ENCODE data around the gene REST. TPM values are rescaled to one million over a fixed set of nuclear protein-coding genes. Genes with fewer than 3 reads are reported as not detected.
"Not testable (repeated sequence)": the region's sequence is repeated elsewhere in the genome, so short reads cannot be mapped to it uniquely, and the experiment has no call there.

Gene REST
- total RNA-seq, 1 donor from 2014 or later: 25.0 TPM

DNA sequence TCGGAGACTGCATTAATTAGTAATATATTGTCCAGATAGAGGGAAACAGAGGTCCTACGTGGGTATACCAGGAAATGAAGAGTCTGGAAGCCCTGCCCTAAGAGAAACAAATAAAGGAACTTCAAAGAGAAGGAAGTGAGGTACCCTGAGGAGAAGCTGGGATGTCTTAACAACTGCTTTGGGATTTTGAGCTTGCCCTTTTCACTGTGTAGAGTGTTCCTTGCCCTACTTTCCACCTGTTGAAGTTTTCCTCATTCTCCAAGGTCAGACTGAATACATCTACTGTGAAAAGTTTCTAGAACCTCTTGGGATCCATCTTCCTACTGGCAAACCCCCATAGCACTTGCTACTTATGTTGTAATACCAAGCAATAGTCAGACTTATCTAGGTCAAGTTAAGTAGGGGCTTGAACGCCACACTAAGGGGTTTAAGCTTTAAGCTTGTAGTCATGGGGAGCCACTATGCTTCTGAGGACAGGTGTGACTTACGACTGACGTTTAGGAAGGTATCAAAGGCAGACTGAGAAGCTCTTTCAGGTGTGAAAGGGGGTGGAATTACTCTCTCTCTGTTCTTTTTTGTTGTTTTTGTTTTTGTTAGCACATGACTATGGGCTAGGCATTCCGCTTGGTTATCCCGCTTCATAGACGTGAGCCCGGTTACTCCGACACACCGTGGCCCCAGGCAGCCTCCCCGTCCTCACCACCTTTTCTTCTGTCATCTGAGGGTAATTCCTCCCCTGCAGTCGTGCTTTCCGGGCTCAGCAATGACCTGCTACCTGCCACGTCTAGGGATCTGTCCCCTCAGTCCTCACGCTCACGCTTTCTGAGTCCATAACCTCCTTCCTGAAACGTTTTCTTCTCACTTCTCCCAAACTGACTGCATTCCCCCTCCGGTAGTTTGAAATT is 959 bp upstream of the REST start:
- intact Hi-C loops (cut with DNase I): loop anchor here (1.0 to 10.0 kb wide), 3 partner anchors 71 to 472 kb away; partner anchors contain the start of genes NOA1, PAICS and PPAT
- DNase-seq (ENCODE audit: missing footprints) (no peak), ATAC-seq (no peak)

DNA sequence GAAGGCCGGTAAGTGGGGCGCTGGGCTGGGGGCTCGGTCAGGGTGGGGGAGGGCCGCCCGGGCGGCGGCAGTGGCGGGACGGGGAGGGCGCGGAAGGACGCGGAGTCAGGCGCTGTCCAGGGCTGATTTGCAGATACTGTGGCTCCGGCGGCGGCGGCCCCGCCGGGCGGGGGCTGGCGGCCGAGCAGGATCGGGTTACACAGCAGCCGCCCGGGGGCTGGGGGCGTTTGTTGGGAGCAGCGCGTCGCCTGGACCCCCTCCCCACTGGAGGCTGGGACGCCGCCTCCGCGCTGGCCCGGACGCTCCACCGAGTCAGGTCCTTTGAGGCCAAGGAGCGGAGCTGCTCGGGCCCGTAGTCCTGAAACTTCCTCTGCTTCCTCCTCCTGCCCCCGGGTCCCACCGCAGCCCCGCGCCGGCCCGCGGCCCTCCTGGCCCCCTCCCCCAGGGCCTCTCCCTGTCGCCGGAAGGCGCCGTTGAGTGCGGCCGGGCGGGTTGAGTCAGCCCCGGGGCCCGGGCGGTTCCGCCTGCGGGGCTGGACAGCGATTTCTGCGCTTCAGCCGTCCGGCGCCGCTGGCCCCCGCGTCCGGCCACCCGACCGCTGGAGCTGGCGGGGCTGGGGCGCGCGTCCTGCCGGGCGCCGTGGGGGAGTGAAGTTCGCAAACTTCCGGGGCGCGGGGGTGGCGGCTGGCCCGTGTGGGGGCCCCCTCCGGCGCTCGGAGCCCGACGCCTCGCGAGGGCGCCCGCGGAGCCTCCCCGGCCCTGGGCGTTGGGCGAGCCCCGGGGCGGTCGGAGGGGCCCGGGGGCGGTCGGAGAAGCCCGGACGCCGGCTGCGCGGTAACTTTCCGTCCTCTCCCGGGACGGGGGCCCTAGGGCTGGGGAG is 746 bp downstream of the REST start:
- intact Hi-C loops (cut with DNase I): loop anchor here (5.0 to 10.0 kb wide), 2 partner anchors 194 to 474 kb away; partner anchors contain the start of genes PAICS and PPAT
- DNase-seq (ENCODE audit: missing footprints) (peak; percentile 86), ATAC-seq (peak; percentile 79)

DNA sequence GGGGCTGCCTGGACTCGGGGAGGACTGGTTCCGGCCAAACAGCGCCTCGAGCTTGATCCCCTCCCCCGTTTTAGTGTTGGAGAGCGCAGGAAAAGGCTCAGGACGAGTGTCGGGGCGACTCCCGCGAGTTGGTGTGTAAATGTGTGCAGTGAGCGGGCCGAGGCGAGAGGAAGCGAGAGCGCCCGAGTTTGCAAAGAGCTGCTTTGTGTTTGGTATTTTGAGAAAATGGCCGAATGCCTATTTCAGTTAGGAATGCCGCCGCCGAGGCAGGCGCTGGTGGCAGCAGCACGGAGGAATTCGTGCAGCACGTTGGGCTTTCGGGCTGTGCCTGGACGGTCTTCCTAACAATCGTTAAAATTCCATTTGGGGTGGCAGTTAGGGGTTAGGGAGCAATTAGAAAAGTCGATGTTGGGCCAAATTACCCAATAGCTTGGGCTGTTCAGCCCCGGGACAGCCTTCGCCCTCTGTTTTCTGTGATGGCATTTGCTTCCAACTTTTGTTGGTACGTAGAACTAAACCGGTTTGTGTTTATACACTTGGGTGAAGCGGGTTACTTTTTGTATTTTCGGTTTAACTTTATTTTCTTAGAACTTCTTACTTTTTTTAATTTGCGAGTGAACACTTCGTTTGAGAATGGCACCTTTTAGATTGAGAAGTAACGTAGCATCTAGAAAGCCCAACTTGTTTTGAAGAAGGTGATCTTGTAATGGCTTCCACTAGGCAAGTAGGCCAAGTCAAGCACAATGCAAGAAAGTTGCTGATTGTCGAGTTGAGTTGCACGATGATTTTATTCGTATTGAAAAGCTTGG is 1.6 kb downstream of the REST start:
- peak; percentile 15 for ATAC-seq
- DNase-seq (ENCODE audit: missing footprints): peak; percentile 72
- intact Hi-C loops (cut with DNase I): loop anchor here (5.0 to 10.0 kb wide), 2 partner anchors 193 to 474 kb away; partner anchors contain the start of genes PAICS and PPAT

DNA sequence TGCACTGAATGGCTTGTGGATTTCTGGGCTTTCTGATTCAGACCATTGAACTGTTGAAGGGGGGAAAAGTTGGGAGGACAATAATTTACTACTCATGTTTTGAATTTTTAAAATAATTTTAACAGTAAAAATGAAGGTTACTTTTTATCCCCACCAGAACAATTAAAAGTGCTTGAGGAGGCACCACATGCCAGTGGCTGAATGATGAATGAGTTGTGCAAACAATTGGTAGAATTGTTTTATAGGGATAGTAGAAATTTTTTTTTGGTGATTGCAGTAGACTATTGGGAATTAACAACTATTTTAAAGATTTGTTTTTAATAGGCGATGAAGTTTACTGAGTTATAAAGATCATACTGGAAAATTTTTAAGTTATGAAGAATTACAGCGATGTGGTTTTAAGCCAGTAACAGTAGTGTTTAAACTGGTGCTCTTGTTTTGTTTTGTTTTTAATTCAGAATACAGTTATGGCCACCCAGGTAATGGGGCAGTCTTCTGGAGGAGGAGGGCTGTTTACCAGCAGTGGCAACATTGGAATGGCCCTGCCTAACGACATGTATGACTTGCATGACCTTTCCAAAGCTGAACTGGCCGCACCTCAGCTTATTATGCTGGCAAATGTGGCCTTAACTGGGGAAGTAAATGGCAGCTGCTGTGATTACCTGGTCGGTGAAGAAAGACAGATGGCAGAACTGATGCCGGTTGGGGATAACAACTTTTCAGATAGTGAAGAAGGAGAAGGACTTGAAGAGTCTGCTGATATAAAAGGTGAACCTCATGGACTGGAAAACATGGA is 2.7 kb downstream of the REST start:
- DNase-seq (ENCODE audit: missing footprints) (no peak), ATAC-seq (no peak)
- intact Hi-C loops (cut with DNase I): no loop called here

- ATAC-seq: no peak
- DNase-seq (ENCODE audit: missing footprints): no peak
- intact Hi-C loops (cut with DNase I): no loop called here
These were observed 6.6 kb downstream of the REST start for GRCh38 chr4:56914336-56914735.

DNA sequence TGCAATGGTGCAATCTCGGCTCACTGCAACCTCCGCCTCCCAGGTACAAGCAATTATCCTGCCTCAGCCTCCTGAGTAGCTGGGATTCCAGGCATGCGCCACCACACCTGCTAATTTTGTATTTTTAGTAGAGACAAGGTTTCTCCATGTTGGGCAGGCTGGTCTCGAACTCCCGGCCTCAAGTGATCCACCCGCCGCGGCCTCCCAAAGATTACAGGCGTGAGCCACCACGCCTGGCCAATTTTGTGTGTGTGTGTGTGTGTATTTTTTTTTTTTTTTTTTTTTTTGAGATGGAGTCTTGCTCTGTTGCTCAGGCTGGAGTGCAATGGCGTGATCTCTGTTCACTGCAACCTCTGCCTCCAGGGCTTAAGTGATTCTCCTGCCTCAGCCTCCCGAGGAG is 7.3 kb downstream of the REST start:
- ATAC-seq; intact Hi-C loops (cut with DNase I); DNase-seq (ENCODE audit: missing footprints): not testable (repeated sequence)

DNA sequence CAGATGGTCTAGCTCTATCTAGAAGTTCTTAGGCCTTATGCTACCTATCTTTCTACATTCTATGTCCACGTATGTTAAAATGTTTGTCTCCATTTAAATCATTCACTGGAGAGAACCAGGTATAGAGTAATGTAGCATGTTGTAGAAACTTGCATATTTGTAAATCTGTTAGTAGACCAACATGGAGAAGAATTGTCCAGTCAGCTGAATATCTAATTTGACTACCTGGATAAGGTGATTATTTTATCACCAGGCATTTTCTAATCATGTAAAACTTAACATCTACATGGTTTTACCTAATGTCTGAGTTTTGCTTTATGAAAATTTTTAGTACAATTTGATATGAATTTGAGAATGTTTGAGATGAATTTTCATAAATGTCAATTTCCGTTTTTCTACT is 19.5 kb downstream of the REST start:
- DNase-seq (ENCODE audit: missing footprints): no peak
- intact Hi-C loops (cut with DNase I): no loop called here
- no peak for ATAC-seq

DNA sequence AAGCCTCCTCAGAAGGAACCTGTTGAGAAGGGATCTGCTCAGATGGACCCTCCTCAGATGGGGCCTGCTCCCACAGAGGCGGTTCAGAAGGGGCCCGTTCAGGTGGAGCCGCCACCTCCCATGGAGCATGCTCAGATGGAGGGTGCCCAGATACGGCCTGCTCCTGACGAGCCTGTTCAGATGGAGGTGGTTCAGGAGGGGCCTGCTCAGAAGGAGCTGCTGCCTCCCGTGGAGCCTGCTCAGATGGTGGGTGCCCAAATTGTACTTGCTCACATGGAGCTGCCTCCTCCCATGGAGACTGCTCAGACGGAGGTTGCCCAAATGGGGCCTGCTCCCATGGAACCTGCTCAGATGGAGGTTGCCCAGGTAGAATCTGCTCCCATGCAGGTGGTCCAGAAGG is 22.9 kb downstream of the REST start:
- DNase-seq (ENCODE audit: missing footprints) (no peak), ATAC-seq (no peak)
- intact Hi-C loops (cut with DNase I): no loop called here

- intact Hi-C loops (cut with DNase I): no loop called here
- ATAC-seq (no peak), DNase-seq (ENCODE audit: missing footprints) (no peak)
These were observed 24.2 kb downstream of the REST start for GRCh38 chr4:56931924-56932323.

DNA sequence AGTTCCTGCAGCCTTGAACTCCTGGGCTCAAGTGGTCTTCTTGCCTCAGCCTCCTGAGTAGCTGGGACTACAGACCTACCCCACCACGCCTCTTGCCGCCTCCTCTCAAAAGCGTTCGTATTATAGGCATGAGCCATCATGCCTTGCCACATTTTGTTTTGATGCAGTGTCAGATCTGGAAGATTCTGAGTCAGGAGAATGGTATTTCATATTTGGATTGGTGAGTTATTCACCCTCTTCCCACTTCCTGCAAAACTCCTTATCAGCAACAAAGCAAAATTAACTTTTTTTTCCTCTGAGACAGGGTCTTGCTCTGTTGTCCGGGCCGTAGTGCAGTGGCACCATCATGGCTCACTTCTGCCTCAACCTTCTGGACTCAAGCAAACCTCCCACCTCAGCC is 29.6 kb downstream of the REST start:
- no peak for DNase-seq (ENCODE audit: missing footprints)
- intact Hi-C loops (cut with DNase I): no loop called here
- ATAC-seq: no peak

- ATAC-seq; DNase-seq (ENCODE audit: missing footprints); intact Hi-C loops (cut with DNase I): not testable (repeated sequence)
These were observed 32.1 kb downstream of the REST start for GRCh38 chr4:56939826-56940225.

DNA sequence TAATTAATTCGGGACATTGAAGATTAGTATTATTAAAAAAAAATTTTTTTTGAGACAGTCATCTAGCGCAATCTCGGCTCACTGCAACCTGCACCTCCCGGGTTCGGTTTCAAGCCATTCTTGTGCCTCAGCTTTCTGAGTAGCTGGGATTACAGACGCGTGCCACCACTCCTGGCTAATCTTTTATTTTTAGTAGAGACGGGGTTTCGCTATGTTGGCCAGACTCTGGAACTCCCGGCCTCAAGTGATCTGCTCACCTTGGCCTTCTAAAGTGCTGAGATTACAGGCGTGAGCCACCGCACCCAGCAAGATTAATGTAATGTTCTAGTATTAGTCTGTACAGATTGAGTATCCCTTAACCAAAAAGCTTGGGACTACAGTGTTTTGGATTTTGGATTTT is 32.7 kb downstream of the REST start:
- DNase-seq (ENCODE audit: missing footprints) (no peak), ATAC-seq (no peak)
- intact Hi-C loops (cut with DNase I): no loop called here

- no peak for ATAC-seq
- intact Hi-C loops (cut with DNase I): no loop called here
- no peak for DNase-seq (ENCODE audit: missing footprints)
These were observed 33.3 kb downstream of the REST start for GRCh38 chr4:56940971-56941370.

GRCh38 chr4:56941403-56941802 is 33.7 kb downstream of the REST start:
- intact Hi-C loops (cut with DNase I): no loop called here
- DNase-seq (ENCODE audit: missing footprints): no peak
- ATAC-seq: no peak

- DNase-seq (ENCODE audit: missing footprints) (no peak), ATAC-seq (no peak)
- intact Hi-C loops (cut with DNase I): no loop called here
These were observed 46.2 kb downstream of the REST start for GRCh38 chr4:56953680-56954520.

- intact Hi-C loops (cut with DNase I): no loop called here
- ATAC-seq (peak; percentile 97), DNase-seq (ENCODE audit: missing footprints) (peak; percentile 88)
These were observed 50.4 kb downstream of the REST start for GRCh38 chr4:56958111-56958517.

DNA sequence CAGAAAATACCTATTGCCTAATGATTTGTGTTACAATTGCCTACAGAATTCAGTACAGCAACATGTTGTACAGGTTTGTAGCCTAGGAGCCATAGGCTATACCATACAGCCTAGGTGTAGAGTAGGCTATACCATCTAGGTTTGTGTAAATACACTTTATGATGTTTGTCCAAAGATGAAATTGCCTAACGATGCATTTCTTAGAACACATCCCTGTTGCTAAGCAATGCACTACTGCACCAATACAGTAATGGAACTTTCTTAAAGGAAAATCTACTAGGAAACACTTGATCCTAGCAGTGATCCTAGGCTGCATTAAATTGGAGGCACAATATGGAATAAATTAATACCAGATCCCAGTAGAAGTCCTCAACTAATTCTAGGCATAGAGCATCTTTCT is 51.4 kb downstream of the REST start:
- DNase-seq (ENCODE audit: missing footprints) (no peak), ATAC-seq (no peak)
- intact Hi-C loops (cut with DNase I): no loop called here

Measured in Right ventricle myocardium inferior (tissue), 1 donor.